H1 (cell line): ENCODE data around the gene LPO. TPM values are rescaled to one million over a fixed set of nuclear protein-coding genes. Genes with fewer than 3 reads are reported as not detected.

Experiments
- CTCF ChIA-PET: fragments of 300-600 bp; sonication (Branson Sonifier 250); formaldehyde crosslinking; loops from one replicate; lab custom pipeline; 2021; ENCODE audit not compliant: partially characterized antibody; lab: Charles Lee
- POLR2A ChIA-PET: fragments of 300-600 bp; sonication (Branson Sonifier 250); formaldehyde crosslinking; loops from one replicate; lab custom pipeline; 2021; ENCODE audit warnings: inconsistent platforms; ENCODE audit not compliant: partially characterized antibody; lab: Charles Lee
- DNase-seq, 2 experiments: peaks; one replicate each; pipeline versions ENCODE4 v3.0.0 to v3.0.0-alpha.2; 2010 to 2022; ENCODE audit warnings: low spot score in 2 of 2, low read depth in 1 of 2, mixed read lengths in 1 of 2
- FAIRE-seq: peaks from 2 replicates; lab custom pipeline; 2011; peaks lifted over from hg19 to GRCh38; lab: Jason Lieb, UNC
- H2AFZ ChIP-seq: 2 replicates; pipeline ENCODE4 v1.8.1; 2012; ENCODE audit warnings: low read length, inconsistent platforms
- H2AK5ac ChIP-seq: 2 replicates; pipeline ENCODE4 v1.6.1; 2013; ENCODE audit warnings: low read depth, low read length
- H2BK120ac ChIP-seq: replicated peaks from 2 replicates; pipeline ENCODE3; 2013; ENCODE audit warnings: low read depth, low read length, inconsistent platforms
- H2BK12ac ChIP-seq: 2 replicates; pipeline ENCODE4 v1.6.1; 2013; ENCODE audit warnings: low read depth, low read length
- H2BK15ac ChIP-seq: 2 replicates; pipeline ENCODE4 v1.6.1; 2013; ENCODE audit warnings: low read length
- H2BK20ac ChIP-seq: 2 replicates; pipeline ENCODE4 v1.6.1; 2013; ENCODE audit warnings: low read length
- H2BK5ac ChIP-seq: 2 replicates; pipeline ENCODE4 v1.6.1; 2013; ENCODE audit warnings: low read depth, low read length
- H3K14ac ChIP-seq: 2 replicates; pipeline ENCODE4 v1.6.1; 2013; ENCODE audit warnings: inconsistent platforms; ENCODE audit not compliant: insufficient read length
- H3K18ac ChIP-seq: 2 replicates; pipeline ENCODE4 v1.6.1; 2013; ENCODE audit warnings: low read length; ENCODE audit errors: extremely low read depth
- H3K23ac ChIP-seq: 2 replicates; pipeline ENCODE4 v1.6.1; 2013; ENCODE audit warnings: inconsistent platforms; ENCODE audit not compliant: insufficient read length
- H3K23me2 ChIP-seq: 2 replicates; pipeline ENCODE4 v1.6.1; 2013; ENCODE audit warnings: low read depth, low read length
- H3K27ac ChIP-seq: 2 replicates; pipeline ENCODE4 v1.6.1; 2011; ENCODE audit warnings: low read depth, low read length, inconsistent platforms
- H3K27me3 ChIP-seq, 4 experiments: replicated peaks in 1 of 4; 1 replicate in 1 of 4; 2 replicates in 3 of 4; pipeline versions ENCODE4 v1.6.1 to v1.8.1; 2011 to 2013; ENCODE audit warnings: low read length in 3 of 4, mild to moderate bottlenecking in 3 of 4, inconsistent platforms in 2 of 4, mixed read lengths in 2 of 4, moderate library complexity in 1 of 4; ENCODE audit not compliant: control insufficient read depth in 3 of 4, insufficient read depth in 3 of 4; ENCODE audit errors: extremely low read depth in 1 of 4
- H3K36me3 ChIP-seq, 4 experiments: 2 replicates each; pipeline versions ENCODE4 v1.6.1 to v1.8.1; 2011 to 2013; ENCODE audit warnings: mild to moderate bottlenecking in 4 of 4, low read length in 3 of 4, moderate library complexity in 2 of 4, control low read depth in 1 of 4, inconsistent platforms in 1 of 4; ENCODE audit not compliant: insufficient read depth in 4 of 4, control insufficient read depth in 2 of 4
- H3K4ac ChIP-seq: replicated peaks from 2 replicates; pipeline ENCODE3; 2013; ENCODE audit warnings: low read length, low read depth, mixed read lengths, inconsistent platforms; ENCODE audit not compliant: insufficient read length
- H3K4me1 ChIP-seq, 4 experiments: replicated peaks in 1 of 4; 1 replicate in 1 of 4; 2 replicates in 3 of 4; pipeline versions ENCODE4 v1.6.1 to v1.8.1; 2011 to 2013; ENCODE audit warnings: low read length in 3 of 4, inconsistent platforms in 2 of 4, mixed read lengths in 1 of 4; ENCODE audit not compliant: insufficient read depth in 4 of 4, control insufficient read depth in 3 of 4
- H3K4me2 ChIP-seq, 2 experiments: 2 replicates each; pipeline versions ENCODE4 v1.6.1 to v1.8.1; 2011 to 2013; ENCODE audit warnings: low read depth in 2 of 2, low read length in 2 of 2, control low read depth in 1 of 2, inconsistent platforms in 1 of 2, mild to moderate bottlenecking in 1 of 2; ENCODE audit not compliant: insufficient read depth in 1 of 2
- H3K4me3 ChIP-seq, 4 experiments: fragments of 200-600, 300-600 bp in 1 of 4; sonication (generic), shearing (Covaris generic), sonication (Bioruptor Twin) in 1 of 4; 2 replicates each; pipeline versions ENCODE4 v1.5.1 to v1.8.1; 2011 to 2016; ENCODE audit warnings: low read length in 4 of 4, low read depth in 3 of 4, control low read depth in 2 of 4, inconsistent platforms in 2 of 4, mild to moderate bottlenecking in 2 of 4, mixed read lengths in 1 of 4, moderate library complexity in 1 of 4; ENCODE audit not compliant: insufficient read depth in 2 of 4; ENCODE audit errors: extremely low read depth in 1 of 4
- H3K56ac ChIP-seq: replicated peaks from 2 replicates; pipeline ENCODE3; 2013; ENCODE audit warnings: low read depth, mild to moderate bottlenecking, mixed read lengths, low read length, inconsistent platforms; ENCODE audit not compliant: insufficient read length
- H3K79me1 ChIP-seq: 2 replicates; pipeline ENCODE4 v1.6.1; 2013; ENCODE audit warnings: low read depth, low read length, control low read depth
- H3K79me2 ChIP-seq, 2 experiments: 2 replicates each; pipeline versions ENCODE4 v1.6.1 to v1.8.1; 2012 to 2013; ENCODE audit warnings: low read length in 2 of 2, mild to moderate bottlenecking in 2 of 2, inconsistent platforms in 1 of 2; ENCODE audit not compliant: insufficient read depth in 2 of 2, control insufficient read depth in 1 of 2
- H3K9ac ChIP-seq, 4 experiments: replicated peaks in 1 of 4; 1 replicate in 1 of 4; 2 replicates in 3 of 4; pipeline versions ENCODE4 v1.6.1 to v1.8.1; 2011 to 2013; ENCODE audit warnings: low read depth in 3 of 4, low read length in 3 of 4, control low read depth in 2 of 4, mild to moderate bottlenecking in 2 of 4, moderate library complexity in 2 of 4, inconsistent platforms in 1 of 4; ENCODE audit errors: extremely low read depth in 1 of 4
- H3K9me3 ChIP-seq, 2 experiments: 2 replicates each; pipeline versions ENCODE4 v1.6.1 to v1.8.1; 2012 to 2013; ENCODE audit warnings: mild to moderate bottlenecking in 2 of 2, moderate library complexity in 2 of 2, control low read depth in 1 of 2, inconsistent platforms in 1 of 2, low read depth in 1 of 2, low read length in 1 of 2, mixed read lengths in 1 of 2; ENCODE audit not compliant: insufficient read depth in 2 of 2
- H4K20me1 ChIP-seq, 2 experiments: replicated peaks in 1 of 2; 2 replicates each; pipeline versions ENCODE3 to v1.8.1; 2011 to 2013; ENCODE audit warnings: inconsistent platforms in 2 of 2, low read length in 2 of 2, mild to moderate bottlenecking in 1 of 2; ENCODE audit not compliant: insufficient read depth in 2 of 2, control insufficient read depth in 1 of 2
- H4K5ac ChIP-seq: 2 replicates; pipeline ENCODE4 v1.6.1; 2013; ENCODE audit warnings: low read length, low read depth, mixed read lengths, inconsistent platforms; ENCODE audit not compliant: insufficient read length
- H4K8ac ChIP-seq: 2 replicates; pipeline ENCODE4 v1.8.0; 2013; ENCODE audit warnings: mild to moderate bottlenecking, moderate library complexity, low read length, inconsistent platforms; ENCODE audit not compliant: insufficient read depth; ENCODE audit errors: extremely low read depth
- H4K91ac ChIP-seq: replicated peaks from 2 replicates; pipeline ENCODE3; 2013; ENCODE audit warnings: low read length, mixed read lengths, inconsistent platforms; ENCODE audit not compliant: insufficient read length
- FOSL1 ChIP-seq: IDR thresholded peaks from 2 replicates; pipeline ENCODE4 v1.6.1; 2011; ENCODE audit warnings: mild to moderate bottlenecking, low read depth, low read length, moderate library complexity; ENCODE audit not compliant: insufficient read depth
- SP4 ChIP-seq: IDR thresholded peaks from 2 replicates; pipeline ENCODE4 v1.6.1; 2012; ENCODE audit warnings: low read length, inconsistent platforms
- USF2 ChIP-seq: IDR thresholded peaks from 2 replicates; pipeline ENCODE4 v1.6.1; 2011; ENCODE audit warnings: low read length, improper control_type of control experiment
- YY1 ChIP-seq: IDR thresholded peaks from 2 replicates; pipeline ENCODE4 v1.6.1; 2011; ENCODE audit warnings: low read depth, mild to moderate bottlenecking, low read length
- WGBS, 2 experiments: shearing (Covaris generic) in 1 of 2; methylation state at CpG; one replicate each; pipeline versions ENCODE4 v1.1.6 to v1.1.7; 2013 to 2015; ENCODE audit warnings: low lambda C conversion rate in 2 of 2, mixed read lengths in 2 of 2, inconsistent platforms in 1 of 2, low coverage in 1 of 2, missing lambda C conversion rate in 1 of 2; ENCODE audit not compliant: insufficient replicate concordance in 2 of 2, insufficient coverage in 1 of 2, insufficient read length in 1 of 2; ENCODE audit errors: extremely low coverage in 1 of 2, missing lambda C conversion rate in 1 of 2; 5-methylcytosine and 5-hydroxymethylcytosine counted together
- polyA plus RNA-seq, 7 experiments: library from polyadenylated mRNA; depleted of rRNA in 3 of 7; stranded (reverse) in 5 of 7; unstranded in 2 of 7; fragments of >200 nt in 5 of 7; fragments of 200-250 nt in 2 of 7; gene quantifications; 1 replicate in 5 of 7; 2 replicates in 1 of 7; 4 replicates in 1 of 7; pipeline versions ENCODE4 v1.2.1 to v1.2.3, GENCODE V29; 2011 to 2013; ENCODE audit warnings: missing spikeins in 2 of 7, mixed read lengths in 2 of 7
- total RNA-seq: library from RNA; stranded (reverse); fragmentation: NEBNext Ultra II Directional; extraction: Animal tissue kit (Norgen Biotek cat#: 25700); gene quantifications from 2 replicates; pipeline ENCODE4 v1.2.1, GENCODE V29; 2021

LPO gene
- total and polyA plus RNA-seq, 2 of the 8 experiments (the other 6 are each of a cell fraction or from before 2014, with no cell fraction given): 0.38 to 0.52 TPM

- H2BK12ac ChIP-seq: no peak overlapping the region
- ChIA-PET CTCF (interaction anchor here (1.0 to 2.7 kb wide), 11 partner anchors 8 to 88 kb away, joined by 3 to 13 read pairs (median 4); partner anchors contain the start of gene MKS1), POLR2A (interaction anchor here (0.7 to 1.4 kb wide), 4 partner anchors 9 to 146 kb away, joined by 3 to 5 read pairs (median 4); partner anchors contain the start of genes DYNLL2, LPO and MKS1)
- H4K5ac ChIP-seq: no peak overlapping the region
- H3K27ac ChIP-seq: no peak overlapping the region
- peak overlapping the region; percentile 4 to 22; a peak in 3 of 4 replicates for H3K4me2 ChIP-seq
- 64% methylated on average over 1 of the region's 1 CpG; no CpG with 5 or more reads in 1 of the 2 experiments for WGBS, 2 experiments
- no peaks in the 10 kb centered on the region for H3K79me2 ChIP-seq
- H3K27me3 ChIP-seq: peaks cover 1 to 18% (median 8%) of the 10 kb centered on the region in 4 experiments; a peak in 5 of 7 replicates
- no peak overlapping the region for H2AK5ac ChIP-seq
- no peak overlapping the region for H3K9ac ChIP-seq
- no peak for DNase-seq
- no peaks in the 10 kb centered on the region for H3K36me3 ChIP-seq
- FAIRE-seq: no peak
- H3K23me2 ChIP-seq: no peaks in the 10 kb centered on the region
- H3K14ac ChIP-seq: no peak overlapping the region
- H4K91ac ChIP-seq: no peak overlapping the region
- no peak overlapping the region for H3K56ac ChIP-seq
- H3K4me1 ChIP-seq: peaks cover 0 to 4% (median 0%) of the 10 kb centered on the region in 4 experiments; a peak in 4 of 7 replicates
- H3K79me1 ChIP-seq: no peaks in the 10 kb centered on the region
- no peak overlapping the region for H2BK5ac ChIP-seq
- no peak overlapping the region for H2BK20ac ChIP-seq
- H3K4ac ChIP-seq: no peak overlapping the region
- H3K9me3 ChIP-seq: no peaks in the 10 kb centered on the region
- no peak overlapping the region for H2BK15ac ChIP-seq
- peak overlapping the region; percentile 94 for H2AFZ ChIP-seq
- no peak overlapping the region for H3K4me3 ChIP-seq
- H4K20me1 ChIP-seq: no peaks in the 10 kb centered on the region
- no peak for TF ChIP-seq FOSL1
- peak; percentile 60; the same call in 1 of the 2 replicates for TF ChIP-seq YY1
- TF ChIP-seq USF2: no peak
- TF ChIP-seq SP4: no peak
- H4K8ac ChIP-seq: no peak overlapping the region
- no peak overlapping the region for H3K23ac ChIP-seq
- no peak overlapping the region for H2BK120ac ChIP-seq
- H3K18ac ChIP-seq: no peak overlapping the region
Observed at GRCh38 chr17:58229384-58229783, 9.0 kb upstream of the LPO start.
